H9 (cell line): ENCODE results near the gene PRX. TPM values are rescaled to one million over a fixed set of nuclear protein-coding genes. Genes with fewer than 3 reads are reported as not detected.

ENCODE experiments used
- DNase-seq: peaks from one replicate; pipeline ENCODE4 v3.0.0-alpha.2; 2017
- H2AFZ ChIP-seq: one replicate; pipeline ENCODE4 v1.6.1; 2013; ENCODE audit warnings: mild to moderate bottlenecking, low read length, control low read depth, moderate library complexity
- H2AK5ac ChIP-seq: 2 replicates; pipeline ENCODE4 v1.6.1; 2013; ENCODE audit warnings: low read length, control low read depth, mixed read lengths; ENCODE audit not compliant: insufficient read length
- H2BK120ac ChIP-seq: one replicate; pipeline ENCODE4 v1.6.1; 2013; ENCODE audit warnings: low read depth, mild to moderate bottlenecking, low read length, control low read depth, inconsistent platforms; ENCODE audit not compliant: poor library complexity, severe bottlenecking
- H2BK12ac ChIP-seq: 2 replicates; pipeline ENCODE4 v1.6.1; 2013; ENCODE audit warnings: low read length, control low read depth, mixed read lengths, low read depth; ENCODE audit not compliant: insufficient read length
- H2BK15ac ChIP-seq: 2 replicates; pipeline ENCODE4 v1.6.1; 2013; ENCODE audit warnings: low read depth, low read length, control low read depth
- H2BK20ac ChIP-seq: one replicate; pipeline ENCODE4 v1.6.1; 2013; ENCODE audit warnings: low read depth, mild to moderate bottlenecking, low read length, control low read depth, inconsistent platforms; ENCODE audit not compliant: poor library complexity, severe bottlenecking
- H2BK5ac ChIP-seq: 2 replicates; pipeline ENCODE4 v1.6.1; 2013; ENCODE audit warnings: low read length, control low read depth, mixed read lengths; ENCODE audit not compliant: insufficient read length
- H3K14ac ChIP-seq: 2 replicates; pipeline ENCODE4 v1.6.1; 2013; ENCODE audit warnings: low read length, control low read depth; ENCODE audit not compliant: insufficient read depth
- H3K18ac ChIP-seq: 2 replicates; pipeline ENCODE4 v1.6.1; 2013; ENCODE audit warnings: low read depth, mild to moderate bottlenecking, mixed read lengths, low read length, control low read depth; ENCODE audit not compliant: insufficient read length
- H3K23ac ChIP-seq: 2 replicates; pipeline ENCODE4 v1.6.1; 2013; ENCODE audit warnings: low read length, control low read depth, mixed read lengths, low read depth; ENCODE audit not compliant: insufficient read length
- H3K23me2 ChIP-seq: 2 replicates; pipeline ENCODE4 v1.6.1; 2013; ENCODE audit warnings: low read depth, mild to moderate bottlenecking, mixed read lengths, low read length, control low read depth; ENCODE audit not compliant: insufficient read length, poor library complexity, severe bottlenecking
- H3K27ac ChIP-seq: 2 replicates; pipeline ENCODE4 v1.5.1; 2013; ENCODE audit warnings: low read length, control low read depth, mixed read lengths, low read depth; ENCODE audit not compliant: insufficient read length
- H3K27me3 ChIP-seq: 2 replicates; pipeline ENCODE4 v1.6.1; 2013; ENCODE audit warnings: low read length, control low read depth, inconsistent platforms; ENCODE audit not compliant: insufficient read depth
- H3K4ac ChIP-seq: 2 replicates; pipeline ENCODE4 v1.6.1; 2013; ENCODE audit warnings: low read depth, mild to moderate bottlenecking, control low read depth, inconsistent platforms, low read length, moderate library complexity
- H3K4me1 ChIP-seq: 2 replicates; pipeline ENCODE4 v1.6.1; 2013; ENCODE audit warnings: low read length, control low read depth, inconsistent platforms; ENCODE audit not compliant: insufficient read depth
- H3K4me2 ChIP-seq: 2 replicates; pipeline ENCODE4 v1.6.1; 2013; ENCODE audit warnings: low read length, control low read depth, mixed read lengths; ENCODE audit not compliant: insufficient read length, insufficient read depth
- H3K56ac ChIP-seq: 2 replicates; pipeline ENCODE4 v1.6.1; 2013; ENCODE audit warnings: low read depth, mild to moderate bottlenecking, mixed read lengths, low read length, control low read depth; ENCODE audit not compliant: insufficient read length
- H3K79me1 ChIP-seq: 2 replicates; pipeline ENCODE4 v1.6.1; 2013; ENCODE audit warnings: low read depth, mild to moderate bottlenecking, moderate library complexity, low read length, control low read depth, inconsistent platforms; ENCODE audit not compliant: insufficient read depth, poor library complexity, severe bottlenecking
- H3K79me2 ChIP-seq: 2 replicates; pipeline ENCODE4 v1.6.1; 2013; ENCODE audit warnings: low read length, control low read depth, inconsistent platforms; ENCODE audit not compliant: insufficient read depth
- H3K9ac ChIP-seq: 2 replicates; pipeline ENCODE4 v1.6.1; 2013; ENCODE audit warnings: low read length, control low read depth, mixed read lengths; ENCODE audit not compliant: insufficient read length; ENCODE audit errors: extremely low read depth
- H3K9me3 ChIP-seq: one replicate; pipeline ENCODE4 v1.6.1; 2013; ENCODE audit warnings: low read depth, low read length, inconsistent platforms; ENCODE audit not compliant: control insufficient read depth
- H3T11ph ChIP-seq: one replicate; pipeline ENCODE4 v1.6.1; 2013; ENCODE audit warnings: mild to moderate bottlenecking, low read length, control low read depth, inconsistent platforms
- H4K20me1 ChIP-seq: one replicate; pipeline ENCODE4 v1.6.1; 2013; ENCODE audit not compliant: control insufficient read depth, insufficient read length, insufficient read depth
- H4K5ac ChIP-seq: 2 replicates; pipeline ENCODE4 v1.6.1; 2013; ENCODE audit warnings: low read depth, mild to moderate bottlenecking, mixed read lengths, low read length, control low read depth; ENCODE audit not compliant: insufficient read length
- H4K8ac ChIP-seq: replicated peaks from 2 replicates; pipeline ENCODE4 v1.6.1; 2013; ENCODE audit warnings: low read length, control low read depth, mixed read lengths, low read depth; ENCODE audit not compliant: insufficient read length
- H4K91ac ChIP-seq: 2 replicates; pipeline ENCODE4 v1.6.1; 2013; ENCODE audit warnings: low read depth, mild to moderate bottlenecking, moderate library complexity, mixed read lengths, low read length, control low read depth; ENCODE audit not compliant: insufficient read length
- H3K27ac Mint-ChIP-seq, 3 experiments: 2 replicates in 2 of 3; 3 replicates in 1 of 3; pipeline ENCODE4 v1.8.0; 2020 to 2021; ENCODE audit warnings: mixed read lengths in 3 of 3, mild to moderate bottlenecking in 1 of 3, moderate library complexity in 1 of 3
- H3K27me3 Mint-ChIP-seq: 2 replicates; pipeline ENCODE4 v1.8.0; 2021; ENCODE audit warnings: low read depth, mild to moderate bottlenecking, moderate library complexity, mixed read lengths
- H3K36me3 Mint-ChIP-seq, 3 experiments: 2 replicates in 2 of 3; 3 replicates in 1 of 3; pipeline ENCODE4 v1.8.0; 2020 to 2021; ENCODE audit warnings: low read depth in 3 of 3, mixed read lengths in 3 of 3; ENCODE audit not compliant: insufficient read depth in 1 of 3
- H3K4me1 Mint-ChIP-seq, 2 experiments: 2 replicates each; pipeline ENCODE4 v1.8.0; 2020; ENCODE audit warnings: mixed read lengths in 2 of 2
- H3K4me3 Mint-ChIP-seq, 2 experiments: 2 replicates in 1 of 2; 3 replicates in 1 of 2; pipeline ENCODE4 v1.8.0; 2020 to 2021; ENCODE audit warnings: mild to moderate bottlenecking in 2 of 2, mixed read lengths in 2 of 2, moderate library complexity in 1 of 2
- H3K9me3 Mint-ChIP-seq, 2 experiments: 2 replicates in 1 of 2; 3 replicates in 1 of 2; pipeline ENCODE4 v1.8.0; 2020; ENCODE audit warnings: mild to moderate bottlenecking in 2 of 2, mixed read lengths in 2 of 2, moderate library complexity in 1 of 2
- WGBS: extraction: QIAGEN DNeasy Blood & Tissue Kit; methylation state at CpG from one replicate; pipeline ENCODE4 v1.1.7; 2013; ENCODE audit warnings: missing lambda C conversion rate, low lambda C conversion rate, mixed read lengths; ENCODE audit not compliant: insufficient read length; ENCODE audit errors: extremely low coverage; 5-methylcytosine and 5-hydroxymethylcytosine counted together
- total RNA-seq: library from RNA; stranded (reverse); gene quantifications from 2 replicates; pipeline ENCODE4 v1.2.1, GENCODE V29; 2021
- TF ChIP-seq, protein P1 (sequence below): fragments of 200-600 bp; sonication (generic); conservative IDR thresholded peaks from 3 replicates; pipeline ENCODE4 v1.8.0; 2021; ENCODE audit warnings: antibody characterized with exemption, mild to moderate bottlenecking

Gene PRX
- total RNA-seq, 1 experiment from 2014 or later = 4.0 TPM

DNA sequence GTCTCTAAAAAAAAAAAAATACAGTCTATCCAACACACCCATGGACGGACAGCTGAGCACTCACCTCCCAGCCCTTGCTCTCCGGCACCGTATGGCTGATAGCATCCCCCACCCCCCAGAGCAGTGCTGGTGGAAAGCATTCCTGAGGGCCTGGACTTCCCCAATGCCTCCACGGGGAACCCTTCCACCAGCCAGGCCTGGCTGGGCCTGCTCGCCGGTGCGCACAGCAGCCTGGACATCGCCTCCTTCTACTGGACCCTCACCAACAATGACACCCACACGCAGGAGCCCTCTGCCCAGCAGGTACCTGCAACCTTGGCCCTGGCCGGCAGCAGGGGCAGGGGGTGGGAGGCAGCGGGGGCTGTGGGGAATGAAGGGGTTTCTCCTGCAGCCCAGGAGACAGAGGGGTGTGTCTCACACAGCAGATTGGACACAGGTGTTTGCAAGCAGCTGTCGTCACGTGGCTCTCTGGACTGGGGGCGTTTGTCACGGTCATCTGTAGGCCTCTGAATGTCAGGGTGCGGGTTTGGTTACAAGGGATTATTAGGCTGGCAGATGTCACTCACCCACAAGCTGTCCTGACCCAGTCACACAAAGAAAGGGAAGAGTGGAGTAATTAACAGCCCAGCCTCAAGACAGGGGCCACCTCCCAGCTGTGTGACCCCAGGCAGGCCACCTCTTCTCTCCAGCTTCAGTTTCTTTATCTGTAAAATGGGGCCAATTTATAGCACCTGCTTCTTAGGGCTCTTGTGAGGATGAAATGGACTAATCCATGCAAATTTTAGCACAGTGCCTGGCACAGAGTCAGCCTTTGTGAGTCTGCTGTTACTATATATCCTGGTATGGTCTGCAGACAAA lies 45.4 kb downstream of the PRX start:
- H3K27ac ChIP-seq = no peak overlapping the region
- H3K4me1 ChIP-seq = no peaks in the 10 kb centered on the region
- H2AFZ ChIP-seq = no peak overlapping the region
- no CpG with 5 or more reads among the region's 16 CpGs for WGBS
- TF ChIP-seq, protein P1, sequence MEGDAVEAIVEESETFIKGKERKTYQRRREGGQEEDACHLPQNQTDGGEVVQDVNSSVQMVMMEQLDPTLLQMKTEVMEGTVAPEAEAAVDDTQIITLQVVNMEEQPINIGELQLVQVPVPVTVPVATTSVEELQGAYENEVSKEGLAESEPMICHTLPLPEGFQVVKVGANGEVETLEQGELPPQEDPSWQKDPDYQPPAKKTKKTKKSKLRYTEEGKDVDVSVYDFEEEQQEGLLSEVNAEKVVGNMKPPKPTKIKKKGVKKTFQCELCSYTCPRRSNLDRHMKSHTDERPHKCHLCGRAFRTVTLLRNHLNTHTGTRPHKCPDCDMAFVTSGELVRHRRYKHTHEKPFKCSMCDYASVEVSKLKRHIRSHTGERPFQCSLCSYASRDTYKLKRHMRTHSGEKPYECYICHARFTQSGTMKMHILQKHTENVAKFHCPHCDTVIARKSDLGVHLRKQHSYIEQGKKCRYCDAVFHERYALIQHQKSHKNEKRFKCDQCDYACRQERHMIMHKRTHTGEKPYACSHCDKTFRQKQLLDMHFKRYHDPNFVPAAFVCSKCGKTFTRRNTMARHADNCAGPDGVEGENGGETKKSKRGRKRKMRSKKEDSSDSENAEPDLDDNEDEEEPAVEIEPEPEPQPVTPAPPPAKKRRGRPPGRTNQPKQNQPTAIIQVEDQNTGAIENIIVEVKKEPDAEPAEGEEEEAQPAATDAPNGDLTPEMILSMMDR = no peak
- H2BK20ac ChIP-seq = no peak overlapping the region
- H3K79me2 ChIP-seq = no peaks in the 10 kb centered on the region
- H4K20me1 ChIP-seq = no peaks in the 10 kb centered on the region
- H4K8ac ChIP-seq = no peak overlapping the region
- H4K91ac ChIP-seq = no peak overlapping the region
- no peak overlapping the region for H3T11ph ChIP-seq
- H3K4me3 Mint-ChIP-seq = no peak overlapping the region; a peak in 1 of 5 replicates
- H3K4ac ChIP-seq = no peak overlapping the region
- peaks cover 18 to 48% (median 47%) of the 10 kb centered on the region in 3 experiments for H3K36me3 Mint-ChIP-seq
- no peaks in the 10 kb centered on the region for H3K9me3 Mint-ChIP-seq
- no peak overlapping the region for H3K4me2 ChIP-seq
- H3K27me3 Mint-ChIP-seq = no peaks in the 10 kb centered on the region; the same call in 1 of the 2 replicates
- H3K4me1 Mint-ChIP-seq = peaks cover 18 to 27% of the 10 kb centered on the region in 2 experiments
- no peak overlapping the region for H2BK120ac ChIP-seq
- H3K9ac ChIP-seq = no peak overlapping the region
- H3K23ac ChIP-seq = no peak overlapping the region
- H3K18ac ChIP-seq = no peak overlapping the region
- no peak overlapping the region for H2BK5ac ChIP-seq
- no peak overlapping the region for H2BK12ac ChIP-seq
- peaks cover 7% of the 10 kb centered on the region for H3K23me2 ChIP-seq
- H3K9me3 ChIP-seq = no peaks in the 10 kb centered on the region
- H3K79me1 ChIP-seq = no peaks in the 10 kb centered on the region
- no peak overlapping the region for H2AK5ac ChIP-seq
- H3K27ac Mint-ChIP-seq = peak overlapping the region in 2 of 3 experiments; percentile 14 to 91; a peak in 1 of 7 replicates
- H3K14ac ChIP-seq = no peak overlapping the region
- H3K56ac ChIP-seq = no peak overlapping the region
- no peak overlapping the region for H4K5ac ChIP-seq
- H2BK15ac ChIP-seq = no peak overlapping the region
- no peaks in the 10 kb centered on the region for H3K27me3 ChIP-seq
- DNase-seq = no peak
